ENCODE results near the gene NDUFS1.
"Not testable (repeated sequence)": the region's sequence is repeated elsewhere in the genome, so short reads cannot be mapped to it uniquely, and the experiment has no call there.

Gene NDUFS1

DNA sequence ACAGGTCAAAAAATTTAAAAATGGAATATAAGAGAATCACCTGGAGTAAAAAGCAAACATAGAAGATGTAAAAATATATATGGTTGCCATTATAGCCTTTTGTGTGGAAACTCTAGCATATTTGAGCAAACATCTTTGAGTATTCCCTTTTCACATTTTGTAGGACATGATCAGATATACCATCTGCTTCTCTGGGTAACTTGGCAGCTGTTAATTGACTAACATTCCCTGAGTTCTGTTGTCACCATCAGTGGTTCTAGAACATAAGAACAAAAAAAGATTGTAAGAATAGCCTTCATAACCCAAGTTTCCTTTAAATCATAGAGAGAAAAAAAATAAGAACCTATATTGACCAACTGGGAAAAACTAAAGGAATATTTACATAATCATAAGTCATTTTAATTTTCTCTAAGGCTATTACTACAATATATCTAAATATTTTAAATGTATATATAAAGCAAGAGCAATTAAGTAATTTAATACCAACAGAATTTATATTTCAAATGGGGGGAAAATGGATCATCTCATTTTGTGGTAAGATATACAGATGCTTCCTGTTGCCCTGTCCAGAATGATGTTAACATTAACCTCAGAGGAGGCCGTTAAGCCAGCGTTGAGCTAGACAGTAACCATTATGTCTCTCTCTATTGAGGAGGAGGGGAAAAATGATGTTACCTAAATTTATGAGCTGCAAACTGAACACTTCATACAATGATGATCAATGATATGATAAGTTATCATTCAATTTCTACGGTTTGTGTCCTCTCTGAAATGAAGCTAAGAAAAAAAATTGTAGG lies 63.5 kb downstream of the NDUFS1 start:
- DNase-seq = no peak

DNA sequence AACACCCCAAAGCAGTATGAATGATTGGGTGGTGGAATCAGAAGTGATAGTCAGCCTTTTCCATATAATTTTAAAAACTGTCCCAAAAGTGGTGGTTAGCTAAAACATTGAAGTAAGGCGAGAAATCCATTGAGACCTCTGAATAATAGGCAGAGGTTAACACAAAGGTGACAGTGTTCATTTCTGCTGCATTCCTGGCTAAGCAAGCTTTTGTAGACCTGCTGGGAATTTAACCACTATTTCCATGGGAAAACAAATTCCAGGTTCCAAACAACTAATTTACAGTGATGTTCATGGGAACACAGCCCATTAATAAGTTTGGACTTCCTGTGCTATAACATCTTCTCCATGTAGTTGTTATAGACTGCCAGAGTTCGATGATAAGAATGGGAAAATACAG lies 66.9 kb downstream of the NDUFS1 start:
- no peak for DNase-seq

- no peak for DNase-seq
These were observed 71.0 kb downstream of the NDUFS1 start for GRCh38 chr2:206088248-206088647.

GRCh38 chr2:206086716-206087350 lies 72.4 kb downstream of the NDUFS1 start:
- no peak for DNase-seq

GRCh38 chr2:206085742-206086445 lies 73.3 kb downstream of the NDUFS1 start, which contains the start of gene INO80D:
Gene INO80D (minus strand): TSS chr2:206086174. CDS start chr2:206063016, 23,158 bp downstream.
- peak; percentile 54 for DNase-seq

GRCh38 chr2:206084870-206085741 lies 74.1 kb downstream of the NDUFS1 start:
- DNase-seq = peak; percentile 1

DNA sequence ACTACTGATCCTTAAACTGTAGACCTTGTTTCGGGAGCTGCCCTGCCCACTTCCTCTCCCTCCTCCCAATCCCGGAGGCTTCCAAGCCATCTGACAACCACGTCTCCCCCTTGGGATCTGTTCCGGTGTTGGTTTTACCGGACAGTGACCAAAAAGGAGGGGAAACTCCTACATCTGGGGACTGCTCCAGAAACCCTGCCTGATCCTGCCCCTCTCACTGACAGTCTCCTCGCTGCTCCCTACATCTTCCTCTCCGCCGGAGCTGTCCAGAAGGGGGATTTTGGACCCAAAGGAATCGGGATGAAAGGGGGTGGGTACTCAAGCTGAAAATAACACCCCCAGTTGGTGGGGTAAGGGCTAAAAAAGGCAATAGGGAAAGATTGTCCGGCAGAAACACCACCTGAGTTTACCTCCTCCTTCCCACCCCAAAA lies 74.8 kb downstream of the NDUFS1 start:
- DNase-seq = peak; percentile 39

DNA sequence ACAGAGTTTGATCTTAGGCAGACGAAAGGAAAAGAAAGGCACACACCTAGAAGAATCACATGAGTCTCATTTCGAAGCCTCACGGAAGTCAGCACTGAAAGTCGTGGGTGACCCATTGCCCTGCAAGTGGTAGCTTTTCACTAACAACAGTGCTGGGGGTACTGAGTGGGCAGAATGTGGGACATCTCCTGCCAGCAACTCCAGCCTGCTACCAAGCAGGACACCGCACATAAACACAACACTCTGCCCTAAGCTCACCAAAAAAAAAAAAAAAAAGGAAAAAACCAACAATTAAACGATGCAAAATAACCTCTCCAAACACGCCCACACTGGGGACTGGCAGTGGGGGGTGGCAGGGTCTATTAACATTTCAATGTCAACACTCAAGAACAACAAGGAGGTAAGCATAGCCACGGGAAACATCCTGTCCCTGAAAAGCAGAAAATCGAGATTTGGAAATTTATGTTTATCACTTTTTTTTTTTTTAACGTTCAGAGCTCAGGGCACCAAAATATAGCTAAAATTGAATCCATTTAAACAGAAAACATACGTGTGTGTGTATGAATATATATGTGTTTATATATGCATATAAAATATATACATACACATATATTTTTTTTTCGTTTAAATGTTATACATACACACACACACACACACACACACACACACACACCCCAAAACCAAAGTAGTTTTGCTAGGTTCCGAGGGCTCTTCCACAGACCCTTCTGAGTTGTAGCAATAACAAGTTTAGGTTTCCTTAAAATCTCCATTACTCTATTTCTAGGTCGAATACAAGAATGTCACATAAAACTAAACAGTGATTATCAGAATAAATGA lies 75.4 kb downstream of the NDUFS1 start:
- DNase-seq = no peak

GRCh38 chr2:206082298-206082843 lies 76.9 kb downstream of the NDUFS1 start:
- no peak for DNase-seq

DNA sequence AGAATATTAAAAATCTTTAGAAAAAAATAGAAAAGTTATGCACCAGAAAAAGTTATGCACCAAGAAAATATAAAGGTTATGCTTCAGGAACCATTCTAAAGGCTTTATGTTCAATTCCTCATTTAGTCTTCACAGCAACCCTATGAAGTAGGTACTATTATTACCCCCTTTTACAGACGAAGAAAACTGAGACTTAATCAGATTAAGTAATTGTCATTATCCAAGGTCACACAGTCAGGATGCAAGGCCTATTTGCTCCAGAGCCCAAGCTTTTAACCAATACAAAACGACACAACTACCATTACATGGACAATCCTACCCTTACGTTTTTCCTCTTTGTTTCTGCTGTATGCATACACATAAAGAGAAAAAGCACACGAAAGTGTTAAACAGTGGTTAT lies 78.3 kb downstream of the NDUFS1 start:
- no peak for DNase-seq

- no peak for DNase-seq
These were observed 79.4 kb downstream of the NDUFS1 start for GRCh38 chr2:206079699-206080465.

DNA sequence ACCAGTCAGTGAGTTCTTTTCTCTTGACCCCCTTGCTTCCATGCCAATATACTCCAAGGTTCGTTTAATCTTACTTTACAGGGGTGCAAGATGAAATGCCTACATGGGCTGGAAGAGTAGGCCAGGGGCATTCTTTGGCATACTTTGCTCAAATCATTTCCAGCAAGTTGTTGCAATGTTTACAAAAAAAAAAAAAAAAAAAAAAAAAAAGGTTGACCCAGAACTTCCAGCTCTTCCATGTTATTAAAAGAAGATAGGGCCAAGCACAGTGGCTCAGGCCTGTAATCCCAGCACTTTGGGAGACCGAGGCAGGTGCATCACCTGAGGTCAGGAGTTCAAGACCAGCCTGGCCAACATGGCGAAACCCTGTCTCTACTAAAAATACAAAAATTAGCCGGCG lies 81.4 kb downstream of the NDUFS1 start:
- DNase-seq = not testable (repeated sequence)

DNA sequence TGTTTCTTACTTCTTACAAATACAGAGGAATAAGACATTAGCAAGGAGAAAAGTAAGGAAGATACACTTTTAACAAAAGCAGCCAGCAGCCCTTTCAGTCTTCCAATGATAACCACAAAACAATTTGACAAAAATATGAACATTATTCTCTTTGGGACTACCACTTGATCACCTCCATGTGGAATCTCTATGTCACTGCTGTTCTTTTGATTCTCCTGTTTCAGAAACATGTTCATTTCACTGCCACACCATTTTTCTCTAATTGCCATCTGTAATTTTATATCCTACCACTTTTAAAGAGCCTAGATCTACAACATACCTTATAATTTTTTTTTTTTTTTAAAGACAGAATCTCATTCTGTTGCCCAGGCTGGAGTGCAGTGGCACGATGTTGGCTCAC lies 84.1 kb downstream of the NDUFS1 start:
- no peak for DNase-seq

DNA sequence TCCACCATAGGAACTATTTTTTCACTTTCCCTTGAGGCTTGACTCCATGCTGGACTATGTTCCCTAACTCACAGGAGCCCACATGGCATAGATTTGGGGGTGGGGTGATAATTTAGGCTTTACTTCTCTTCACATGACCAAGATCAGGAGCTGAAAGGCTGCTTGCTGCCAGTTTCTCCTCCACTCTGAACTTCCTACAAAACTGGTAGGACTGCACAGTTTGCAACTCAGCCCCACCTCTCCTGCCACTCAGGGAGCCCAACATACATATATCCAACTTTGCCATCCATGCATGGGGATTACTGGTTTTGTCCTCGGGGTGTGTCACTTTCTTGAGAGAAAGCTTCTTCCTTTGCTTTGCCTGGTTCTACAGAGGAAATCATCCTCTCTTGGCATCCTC lies 87.4 kb downstream of the NDUFS1 start:
- no peak for DNase-seq

GRCh38 chr2:206069417-206069816 lies 89.8 kb downstream of the NDUFS1 start:
- no peak for DNase-seq

DNA sequence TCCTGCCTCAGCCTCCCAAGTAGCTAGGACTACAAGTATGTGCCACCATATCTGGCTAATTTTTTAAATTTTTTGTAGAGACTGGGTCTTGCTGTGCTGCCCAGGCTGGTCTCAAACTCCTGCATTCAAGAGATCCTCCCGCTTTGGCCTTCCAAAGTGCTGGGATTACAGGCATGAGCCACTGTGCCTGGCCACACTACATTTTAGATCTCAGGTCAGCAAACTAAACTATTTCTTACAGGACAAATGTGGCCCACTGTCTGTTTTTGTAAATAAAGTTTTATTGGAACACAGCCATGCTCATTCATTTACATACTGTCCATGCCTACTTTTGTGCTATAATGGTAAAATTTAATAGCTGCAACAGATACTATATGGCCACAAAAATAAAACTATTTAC lies 91.0 kb downstream of the NDUFS1 start:
- DNase-seq = no peak
